GM12878 (cell line): Measurements from ENCODE around the gene UQCRH.

Source experiments
- CTCF ChIP-seq, 3 experiments: IDR thresholded peaks in 2 of 3; conservative IDR thresholded peaks in 1 of 3; 2 replicates each; pipeline ENCODE4 v1.5.1; 2011; ENCODE audit warnings: low read depth in 3 of 3, low read length in 3 of 3, mild to moderate bottlenecking in 3 of 3, control low read depth in 2 of 3, moderate library complexity in 2 of 3, inconsistent platforms in 1 of 3, mixed read lengths in 1 of 3; ENCODE audit not compliant: control insufficient read depth in 2 of 3, insufficient read depth in 1 of 3; ENCODE audit errors: extremely low read depth in 1 of 3
- EZH2 ChIP-seq: IDR thresholded peaks from 2 replicates; pipeline ENCODE4 v1.6.1; 2012; ENCODE audit warnings: low read depth, mild to moderate bottlenecking, control low read depth, inconsistent platforms, low read length, borderline replicate concordance; ENCODE audit not compliant: control insufficient read depth
- HDAC2 ChIP-seq: fragments of 200-600 bp; sonication (generic); IDR thresholded peaks from 2 replicates; pipeline ENCODE4 v1.6.1; 2017
- JUND ChIP-seq: IDR thresholded peaks from 2 replicates; pipeline ENCODE4 v1.6.1; 2012; ENCODE audit warnings: low read depth, mild to moderate bottlenecking, low read length, improper control_type of control experiment, moderate library complexity
- KAT2A ChIP-seq: conservative IDR thresholded peaks from 2 replicates; pipeline ENCODE4 v1.6.1; 2011; ENCODE audit warnings: low read depth, low read length; ENCODE audit not compliant: control insufficient read depth
- NR2C2 ChIP-seq: IDR thresholded peaks from 2 replicates; pipeline ENCODE4 v1.6.1; 2011; ENCODE audit warnings: borderline replicate concordance, low read depth; ENCODE audit not compliant: control insufficient read depth, insufficient read length
- SMC3 ChIP-seq: IDR thresholded peaks from 2 replicates; pipeline ENCODE4 v1.6.1; 2011; ENCODE audit warnings: low read length, improper control_type of control experiment, borderline replicate concordance
- TAF1 ChIP-seq: IDR thresholded peaks from 2 replicates; pipeline ENCODE4 v1.6.1; 2011; ENCODE audit warnings: mild to moderate bottlenecking, low read depth, low read length, borderline replicate concordance

GRCh38 chr1:46289976-46290375 is 13.5 kb upstream of the UQCRH start:
- no peak for TF ChIP-seq KAT2A
- no peak for TF ChIP-seq CTCF (IDR thresholded peaks at IDR 0.05 in 2 of 3, conservative IDR thresholded peaks at IDR 0.05 in 1 of 3; ENCODE audit: control insufficient read depth in 2 of 3, extremely low read depth in 1 of 3, insufficient read depth in 1 of 3, low read depth in 3 of 3, low read length in 3 of 3)
- no peak for TF ChIP-seq EZH2
- no peak for TF ChIP-seq HDAC2
- no peak for TF ChIP-seq NR2C2
- no peak for TF ChIP-seq TAF1
- TF ChIP-seq SMC3: no peak
- no peak for TF ChIP-seq JUND
